Ramos (cell line): Measurements from ENCODE around the gene MAPK10.

Experiments used
- in situ Hi-C: fragments of 300-500 bp; cut with MboI; formaldehyde crosslinking; loops from one replicate; pipeline ENCODE4 v1.14.3; 2022; ENCODE audit warnings: low sequenced_read_pairs; ENCODE audit not compliant: unreplicated experiment

MAPK10 gene

DNA sequence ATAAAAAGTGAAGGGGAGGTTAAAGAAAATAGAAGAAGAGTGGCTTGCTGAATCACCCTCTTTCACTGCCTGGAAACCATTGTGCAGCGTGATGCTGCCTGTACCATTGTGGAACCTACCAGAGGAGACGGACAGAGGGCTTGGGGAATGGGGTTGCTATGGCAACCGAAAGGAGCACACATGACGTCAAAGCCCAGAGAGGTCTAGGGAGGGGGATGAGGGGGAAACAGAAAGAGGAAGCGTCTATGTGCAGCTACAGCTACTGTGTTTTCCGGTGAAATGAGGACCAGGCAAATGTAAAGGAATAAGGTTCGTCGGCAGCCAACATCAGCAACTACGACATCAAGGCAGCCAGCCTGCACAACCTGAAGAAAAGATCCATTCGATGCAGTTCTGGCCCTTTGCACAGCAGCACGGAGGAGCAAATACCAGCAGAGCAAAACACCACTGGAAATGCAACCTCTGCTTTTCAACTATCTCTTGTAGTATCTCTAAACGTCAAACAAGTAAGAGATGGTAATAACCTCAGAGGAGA, at the start of gene MAPK10:
Gene MAPK10 (minus strand): TSS at position 110 of the 535 bp plus-strand sequence.
- in situ Hi-C loops = no loop called here

DNA sequence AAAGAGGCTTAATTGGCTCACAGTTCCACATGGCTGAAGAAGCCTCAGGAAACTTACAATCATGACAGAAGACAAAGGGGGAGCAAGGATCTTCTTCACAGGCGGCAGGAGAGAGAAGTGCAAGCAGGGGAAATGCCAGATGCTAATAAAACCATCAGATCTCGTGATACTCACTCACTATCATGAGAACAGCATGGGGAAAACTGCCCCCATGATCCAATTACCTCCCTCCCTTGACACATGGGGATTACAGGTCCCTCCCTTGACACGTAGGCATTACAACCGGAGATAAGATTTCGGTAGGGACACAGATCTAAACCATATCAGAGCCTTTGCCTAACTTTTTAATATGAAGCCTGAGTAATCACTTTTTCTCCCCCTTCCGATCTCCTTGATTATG, 43.7 kb upstream of the MAPK10 start:
- in situ Hi-C loops = no loop called here

DNA sequence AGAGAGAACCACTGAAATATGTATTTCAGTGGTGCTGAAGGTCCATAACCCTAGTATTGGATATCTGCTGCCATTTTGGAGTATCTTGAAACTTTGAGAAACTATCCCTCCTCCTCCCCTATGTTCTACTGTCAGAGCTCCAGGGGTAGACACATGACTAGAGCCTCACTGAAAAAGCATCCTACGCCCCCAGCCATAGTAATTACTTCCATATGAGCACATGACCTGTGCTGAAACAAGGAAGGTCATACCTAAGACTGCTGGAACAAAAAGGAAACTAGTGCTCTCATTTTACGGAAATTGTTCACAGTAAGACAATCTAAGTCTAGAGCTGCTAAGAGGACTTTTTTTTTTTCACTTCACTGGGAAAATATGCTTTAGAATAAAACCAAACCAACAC, 42.0 kb upstream of the MAPK10 start:
- in situ Hi-C loops = no loop called here

DNA sequence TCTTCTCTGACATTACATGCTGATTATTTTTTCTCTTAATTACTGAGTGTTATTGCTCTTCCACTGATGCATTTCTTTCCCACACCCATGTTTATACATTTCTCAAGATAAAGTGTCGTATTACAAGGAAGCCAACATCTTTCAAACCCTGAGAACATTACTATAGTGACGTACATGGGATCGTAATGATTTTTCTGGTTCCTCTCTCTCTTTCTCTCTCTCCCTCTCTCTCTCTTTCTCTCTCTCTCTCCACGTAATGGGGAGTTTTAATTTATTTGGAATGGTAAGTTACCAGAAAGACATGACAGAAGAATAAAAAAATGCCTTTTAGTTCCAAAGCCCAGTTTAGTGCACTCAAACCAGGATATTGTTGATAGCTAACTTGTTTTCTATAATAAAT, 40.4 kb upstream of the MAPK10 start:
- in situ Hi-C loops = no loop called here

DNA sequence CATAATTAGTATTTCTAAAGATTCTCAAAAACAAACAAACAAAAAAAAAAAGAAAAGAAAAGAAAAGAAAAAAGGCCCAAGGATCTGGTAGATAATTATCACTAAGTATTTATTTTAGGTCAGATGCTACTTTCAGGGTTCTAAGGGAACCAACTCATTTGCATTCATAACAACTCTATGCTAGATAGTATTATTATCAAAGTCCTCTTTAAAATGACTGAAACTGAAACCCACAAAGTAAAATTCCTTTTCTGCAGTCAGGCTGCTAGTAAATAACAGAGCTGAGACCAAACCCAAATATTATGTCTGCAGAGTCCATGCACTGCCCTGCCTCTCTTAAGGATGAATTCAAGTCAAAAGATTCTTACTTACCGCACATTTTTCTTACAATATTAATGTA, 38.3 kb upstream of the MAPK10 start:
- in situ Hi-C loops = no loop called here

DNA sequence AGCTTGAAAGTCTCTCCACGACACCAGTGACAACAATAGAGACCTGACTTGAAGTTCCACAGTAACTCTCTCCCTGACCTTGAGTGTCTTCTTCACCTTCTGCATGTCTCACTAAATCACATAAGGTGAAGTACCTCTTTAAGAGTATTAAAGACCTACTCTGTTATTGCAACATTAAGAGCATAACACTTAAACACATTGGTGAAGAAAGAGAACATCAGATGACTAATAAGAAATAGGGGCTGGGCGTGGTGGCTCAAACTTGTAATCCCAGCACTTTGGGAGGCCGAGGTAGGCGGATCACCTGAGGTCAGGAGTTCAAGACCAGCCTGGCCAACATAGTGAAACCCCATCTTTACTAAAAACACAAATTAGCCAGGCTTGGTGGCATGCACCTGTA, 33.9 kb upstream of the MAPK10 start:
- in situ Hi-C loops = no loop called here

DNA sequence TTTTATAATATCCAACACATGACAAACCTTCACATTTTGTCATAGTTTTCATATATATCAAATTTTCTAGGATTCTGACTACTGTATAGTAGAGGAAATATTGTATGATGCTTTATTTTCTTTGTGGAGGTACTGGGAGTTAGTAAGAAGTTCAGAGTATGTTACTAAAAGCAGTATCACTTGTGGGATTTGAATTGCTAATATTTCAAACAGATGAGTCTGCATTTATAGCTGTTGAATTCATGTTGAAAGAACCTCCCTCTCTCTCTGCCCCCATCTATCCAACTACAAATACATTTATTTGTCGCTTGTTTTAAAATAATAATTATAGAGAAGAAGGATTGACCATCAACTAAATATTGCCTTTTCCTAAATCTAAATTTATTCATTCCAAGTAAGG, 29.8 kb upstream of the MAPK10 start:
- in situ Hi-C loops = no loop called here

DNA sequence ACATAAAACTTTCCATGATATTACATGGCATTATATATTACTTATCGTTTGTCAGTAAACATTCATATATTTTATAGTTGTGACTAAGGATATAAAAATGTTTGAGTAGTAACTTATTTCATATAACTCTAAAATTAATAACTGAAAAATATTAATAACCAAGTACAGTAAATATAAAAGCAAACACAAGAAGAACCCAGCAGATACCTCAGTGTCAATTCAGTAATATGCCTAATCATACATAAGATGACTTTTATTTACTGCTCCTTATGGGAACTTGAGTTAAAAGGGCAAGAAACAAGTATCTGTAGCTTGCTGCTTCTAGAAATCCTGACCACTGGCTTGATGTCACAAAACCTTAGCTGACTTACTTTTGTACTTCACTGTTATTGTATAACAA, 28.4 kb upstream of the MAPK10 start:
- in situ Hi-C loops = no loop called here

DNA sequence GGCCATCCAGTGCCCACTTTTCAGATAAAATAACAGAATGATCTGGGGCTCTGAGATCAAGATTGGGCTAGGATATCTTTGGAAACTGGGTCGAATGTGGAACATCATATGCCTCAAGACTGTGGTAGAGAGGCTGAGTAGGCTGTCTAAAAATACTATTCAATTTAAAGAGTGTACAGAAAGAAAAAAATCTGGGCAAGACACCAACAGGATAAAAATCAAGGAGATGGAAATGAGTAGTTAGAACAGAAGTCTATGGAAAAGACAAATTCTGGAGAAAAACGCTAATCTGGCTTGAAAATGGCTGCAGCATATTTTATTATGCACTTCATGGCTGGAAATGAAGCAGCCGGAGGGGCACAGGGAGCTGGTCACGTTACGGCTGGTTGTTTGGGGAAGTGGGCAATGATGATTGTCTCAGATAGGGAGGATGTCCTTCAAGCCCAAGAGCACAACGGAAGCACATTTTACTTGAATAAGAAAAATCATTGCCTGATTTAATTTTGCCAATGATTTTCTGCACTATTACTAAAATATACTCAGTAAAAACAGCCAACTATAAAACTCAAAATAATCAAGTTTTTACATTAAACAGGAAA, 27.1 kb upstream of the MAPK10 start:
- in situ Hi-C loops = no loop called here

DNA sequence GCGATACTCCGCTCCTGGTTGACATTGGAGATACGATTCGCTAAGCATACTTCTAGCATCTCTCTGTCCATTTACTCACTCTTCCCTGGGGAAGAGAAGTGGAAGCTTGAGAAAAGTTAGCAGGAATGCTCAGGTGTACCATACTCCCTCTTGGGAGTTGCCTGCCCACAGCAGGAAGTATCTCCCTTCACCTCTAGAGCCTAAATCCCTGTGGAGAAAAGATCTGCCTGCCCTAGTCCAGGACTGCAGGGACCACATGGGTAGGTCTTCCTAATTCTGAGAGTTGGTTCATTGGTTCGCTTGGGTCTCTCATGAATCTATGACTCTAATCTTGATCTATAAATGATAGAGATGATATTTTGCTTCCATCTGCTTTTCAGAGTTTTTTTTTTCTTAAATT, 26.3 kb upstream of the MAPK10 start:
- in situ Hi-C loops = no loop called here

DNA sequence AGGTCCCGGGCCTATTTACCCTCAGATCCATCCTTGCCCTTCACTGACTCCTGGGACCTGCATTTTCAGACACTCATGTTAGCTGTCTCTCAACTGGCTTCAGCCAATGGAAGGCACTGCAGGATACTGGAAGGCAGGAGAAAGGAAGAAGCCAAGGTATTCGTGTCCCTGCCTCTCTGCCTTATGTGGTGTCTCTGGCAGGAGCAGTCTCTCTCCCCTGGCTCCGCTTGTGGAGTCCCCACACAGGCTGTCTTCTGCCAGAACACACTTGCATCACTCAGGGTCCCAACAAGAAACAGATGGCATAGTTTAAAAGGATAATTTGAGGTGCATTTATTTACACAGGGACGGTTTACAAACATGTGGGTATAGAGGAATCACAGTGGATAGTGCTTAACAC, 21.6 kb upstream of the MAPK10 start:
- in situ Hi-C loops = no loop called here

DNA sequence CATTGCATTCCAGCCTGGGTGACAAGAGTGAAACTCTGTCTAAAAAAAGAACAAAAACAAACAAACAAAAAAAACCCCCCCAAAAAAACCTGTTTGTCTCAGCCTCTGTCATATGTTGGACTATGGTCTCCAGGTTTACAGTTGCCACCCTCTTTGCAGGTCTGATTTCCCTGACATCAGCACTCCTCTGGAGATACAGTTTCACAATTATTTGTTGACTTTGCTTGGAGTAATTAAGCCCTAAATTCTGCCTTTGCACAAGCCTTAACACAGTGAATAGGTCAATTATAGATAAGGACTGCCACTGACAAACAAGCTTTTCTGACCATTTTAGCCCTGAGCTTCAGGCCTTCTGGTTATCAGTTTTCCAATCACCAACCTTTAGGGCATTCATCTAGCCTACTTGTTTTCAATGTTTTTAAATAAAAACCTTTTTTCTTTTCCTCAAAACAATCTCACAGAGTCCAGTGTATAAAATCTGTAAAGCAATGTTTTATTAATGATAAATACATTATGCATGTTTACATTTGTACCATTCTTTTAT, 20.4 kb upstream of the MAPK10 start:
- in situ Hi-C loops = no loop called here

DNA sequence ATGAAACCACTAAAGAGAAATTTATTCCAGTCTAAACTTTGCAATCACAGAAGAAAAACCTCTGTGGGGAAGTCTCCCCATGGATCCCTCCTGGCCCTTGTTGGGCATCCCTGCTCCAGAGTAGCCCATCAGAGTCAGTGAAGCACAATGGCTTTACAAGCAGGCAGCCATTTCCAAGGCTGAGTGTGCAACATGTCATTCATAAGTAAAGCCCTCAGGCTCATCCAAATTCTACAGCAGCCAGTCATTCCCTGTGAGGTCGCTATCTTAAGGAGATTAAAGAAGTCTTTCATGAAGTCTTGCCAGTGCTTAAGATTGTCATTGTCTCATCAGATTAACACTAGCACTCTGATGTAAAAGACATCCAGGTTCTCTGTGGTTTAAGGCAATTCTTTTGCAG, 17.0 kb upstream of the MAPK10 start:
- in situ Hi-C loops = no loop called here

DNA sequence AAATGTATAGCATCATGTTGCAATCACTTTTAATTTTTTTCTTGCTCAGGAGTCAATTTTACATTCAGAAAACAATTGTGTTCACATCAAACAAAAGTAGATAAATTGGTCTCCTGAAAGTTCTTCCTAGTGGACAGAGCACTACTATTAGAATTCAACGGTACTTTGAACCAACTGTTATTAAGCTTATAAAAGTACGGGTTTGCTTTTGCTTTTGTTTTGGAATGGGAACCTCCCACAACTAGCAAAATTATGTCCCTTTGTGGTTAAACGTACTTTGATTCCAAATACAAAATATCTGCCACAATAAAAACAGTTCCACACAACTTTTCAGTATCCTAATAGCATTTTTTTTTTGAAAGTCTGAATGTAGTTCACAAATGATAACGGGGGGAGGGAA, 8.6 kb upstream of the MAPK10 start:
- in situ Hi-C loops = no loop called here

DNA sequence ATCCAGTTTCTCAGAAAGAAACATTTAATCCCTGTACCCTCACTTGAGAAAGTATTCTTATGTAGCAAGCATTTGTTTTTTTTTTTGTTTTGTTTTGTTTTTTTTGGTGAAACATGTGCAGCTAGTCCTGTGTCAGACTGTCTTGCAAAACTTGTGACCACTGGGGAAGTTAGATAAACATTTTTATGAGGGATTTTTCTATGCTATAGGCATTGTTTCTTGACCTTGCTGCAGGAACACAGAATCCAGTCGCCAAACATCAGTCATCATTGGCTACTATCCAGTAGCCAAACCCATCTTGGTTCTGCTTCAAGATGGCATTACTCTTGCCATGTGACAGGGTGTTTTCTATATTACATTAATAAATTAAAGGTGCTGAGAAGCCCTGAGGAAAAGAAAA, 7.7 kb upstream of the MAPK10 start:
- in situ Hi-C loops = no loop called here

DNA sequence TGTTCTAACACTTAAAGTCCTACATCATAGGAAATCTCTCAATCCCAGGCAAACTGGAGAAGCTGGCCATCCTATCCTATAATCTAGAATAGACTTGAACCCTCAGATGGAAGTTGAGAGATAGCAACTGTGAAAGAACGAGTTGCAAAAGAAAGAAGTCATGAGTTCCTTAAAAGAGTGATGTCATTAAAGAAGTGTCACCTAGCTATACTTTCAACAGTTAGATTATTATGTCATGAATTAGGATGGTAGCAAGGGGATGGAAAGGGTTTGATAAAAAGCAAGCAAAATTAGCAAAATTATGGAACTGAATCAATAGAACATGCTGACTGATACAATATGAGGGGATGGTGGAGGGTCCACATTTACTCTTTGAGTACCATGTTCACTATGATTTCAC, 7.1 kb upstream of the MAPK10 start:
- in situ Hi-C loops = no loop called here

DNA sequence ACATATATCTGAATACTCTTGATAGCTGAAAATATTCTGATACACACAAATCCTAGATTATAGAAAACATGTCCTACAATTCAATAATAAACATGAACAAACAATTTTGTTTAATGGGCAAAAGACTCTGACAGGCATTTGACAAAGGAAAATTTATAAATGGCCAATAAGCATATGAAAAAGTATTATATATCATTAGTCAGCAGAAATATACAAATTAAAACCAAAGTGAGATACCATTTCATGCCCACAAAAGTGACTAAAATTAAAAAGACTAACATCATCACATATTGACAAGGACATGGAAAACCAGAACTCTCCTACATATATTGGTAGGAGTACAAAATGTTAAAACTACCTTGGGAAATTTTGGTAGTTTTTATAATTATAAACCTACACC, 2.7 kb upstream of the MAPK10 start:
- in situ Hi-C loops = no loop called here

DNA sequence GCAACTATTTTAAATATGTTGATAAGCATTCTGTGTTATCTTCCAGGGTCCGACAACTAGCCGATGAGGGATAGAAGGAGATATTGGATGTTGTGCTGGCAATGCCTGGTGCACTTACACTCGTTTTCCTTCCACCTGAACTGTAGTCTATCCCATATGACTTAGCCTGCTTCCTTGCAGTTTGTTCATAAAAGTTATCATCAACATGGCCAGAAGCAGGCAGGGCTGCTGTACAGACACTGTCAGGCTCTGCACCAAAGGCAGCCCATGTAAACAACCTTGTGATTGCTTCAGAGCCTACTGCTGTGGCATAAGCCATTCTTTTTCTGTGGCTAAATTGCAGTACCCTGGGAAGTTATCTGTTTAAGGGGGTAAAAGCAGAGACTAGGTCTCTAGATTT, 1.6 kb downstream of the MAPK10 start:
- in situ Hi-C loops = no loop called here

DNA sequence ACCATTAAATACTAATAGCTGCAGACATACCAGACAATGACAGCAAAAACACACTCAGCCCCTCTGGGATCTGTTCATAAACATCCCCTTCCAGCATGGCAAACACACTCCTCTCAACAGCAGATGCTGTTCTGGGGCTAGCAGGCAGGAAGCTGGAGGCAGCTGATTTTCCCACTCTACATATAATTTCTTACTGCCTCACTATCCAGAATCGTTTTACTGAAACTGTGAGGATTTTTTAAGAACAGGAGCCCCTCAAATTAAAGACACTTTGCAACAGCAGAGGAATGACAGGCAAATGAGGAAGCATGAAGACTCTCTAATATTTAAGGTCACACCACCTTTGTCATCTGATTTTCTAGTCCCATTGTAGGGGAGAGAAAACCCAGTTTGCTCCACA, 2.2 kb downstream of the MAPK10 start:
- in situ Hi-C loops = no loop called here

DNA sequence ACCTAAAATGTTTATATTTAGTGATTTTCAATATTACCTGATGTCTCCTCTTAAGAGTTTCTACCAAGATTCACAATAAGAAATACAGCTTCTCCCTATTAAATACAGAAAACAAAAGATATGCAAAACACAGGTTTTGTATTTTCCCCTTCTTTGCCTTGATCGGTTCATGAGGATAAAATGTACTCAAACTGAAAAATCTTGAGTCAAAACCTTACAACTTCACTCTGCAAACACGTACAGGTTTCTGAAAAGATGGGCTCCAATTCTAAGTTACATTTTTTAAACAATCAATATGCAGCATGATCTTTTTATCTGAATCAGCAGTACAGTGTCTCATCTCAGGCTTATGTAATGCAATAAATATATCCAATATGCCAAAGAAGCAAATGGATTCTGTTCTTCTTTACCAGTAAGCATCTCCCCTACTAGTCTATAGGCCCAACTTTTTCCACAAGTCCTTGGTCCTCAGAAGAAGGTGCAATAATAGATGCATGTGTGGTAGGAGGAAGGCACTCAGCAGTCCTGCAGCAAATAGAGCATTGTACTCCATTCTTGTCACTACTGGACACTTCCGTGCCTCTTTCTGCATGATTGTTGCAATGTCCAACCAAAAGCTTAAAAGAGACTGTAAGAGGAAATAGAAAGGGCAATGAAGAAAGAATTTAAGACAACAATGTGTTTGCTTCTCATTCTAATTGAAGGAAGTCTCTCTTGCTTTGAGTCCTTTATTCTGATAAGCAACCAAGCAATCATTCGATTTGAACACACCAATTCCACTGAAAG, 3.2 kb downstream of the MAPK10 start:
- in situ Hi-C loops = no loop called here

DNA sequence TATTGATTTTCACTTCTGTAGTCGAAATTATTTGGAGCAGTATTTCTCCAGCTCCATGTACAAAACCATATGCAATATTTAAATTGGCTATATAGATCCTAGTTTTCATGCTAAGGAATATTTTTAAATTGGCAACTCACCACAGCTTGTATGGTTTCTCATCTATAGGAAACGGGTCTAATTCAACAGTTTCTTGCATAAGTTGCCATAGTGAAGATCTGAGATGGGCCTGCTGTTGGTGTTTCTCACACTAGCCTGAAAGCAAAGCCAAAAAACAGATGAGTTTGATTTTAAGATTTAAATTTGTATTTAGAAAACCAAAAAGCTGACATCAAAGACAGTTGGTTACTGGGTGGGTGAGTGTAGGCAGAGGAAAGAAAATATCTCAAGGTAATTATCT, 5.5 kb downstream of the MAPK10 start:
- in situ Hi-C loops = no loop called here

DNA sequence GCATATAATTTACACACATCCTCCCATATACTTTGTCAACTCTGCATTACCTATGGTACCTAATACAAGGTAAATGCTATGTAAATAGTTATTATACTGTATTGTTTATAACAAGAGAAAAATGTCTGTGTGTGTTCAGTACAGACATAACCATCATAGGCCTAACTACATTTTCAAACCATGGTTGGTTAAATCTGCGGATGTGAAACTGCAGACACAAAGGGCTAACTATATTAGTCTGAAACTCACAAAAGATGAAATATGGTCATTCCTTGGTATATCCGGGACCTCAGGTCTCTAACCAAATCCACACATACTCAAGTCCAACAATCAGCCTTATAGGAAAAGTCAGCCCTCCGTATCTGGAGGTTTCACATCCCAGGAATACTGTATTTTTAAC, 13.5 kb downstream of the MAPK10 start:
- in situ Hi-C loops = no loop called here
